ENCODE results near the gene YBX2.

Gene YBX2

DNA sequence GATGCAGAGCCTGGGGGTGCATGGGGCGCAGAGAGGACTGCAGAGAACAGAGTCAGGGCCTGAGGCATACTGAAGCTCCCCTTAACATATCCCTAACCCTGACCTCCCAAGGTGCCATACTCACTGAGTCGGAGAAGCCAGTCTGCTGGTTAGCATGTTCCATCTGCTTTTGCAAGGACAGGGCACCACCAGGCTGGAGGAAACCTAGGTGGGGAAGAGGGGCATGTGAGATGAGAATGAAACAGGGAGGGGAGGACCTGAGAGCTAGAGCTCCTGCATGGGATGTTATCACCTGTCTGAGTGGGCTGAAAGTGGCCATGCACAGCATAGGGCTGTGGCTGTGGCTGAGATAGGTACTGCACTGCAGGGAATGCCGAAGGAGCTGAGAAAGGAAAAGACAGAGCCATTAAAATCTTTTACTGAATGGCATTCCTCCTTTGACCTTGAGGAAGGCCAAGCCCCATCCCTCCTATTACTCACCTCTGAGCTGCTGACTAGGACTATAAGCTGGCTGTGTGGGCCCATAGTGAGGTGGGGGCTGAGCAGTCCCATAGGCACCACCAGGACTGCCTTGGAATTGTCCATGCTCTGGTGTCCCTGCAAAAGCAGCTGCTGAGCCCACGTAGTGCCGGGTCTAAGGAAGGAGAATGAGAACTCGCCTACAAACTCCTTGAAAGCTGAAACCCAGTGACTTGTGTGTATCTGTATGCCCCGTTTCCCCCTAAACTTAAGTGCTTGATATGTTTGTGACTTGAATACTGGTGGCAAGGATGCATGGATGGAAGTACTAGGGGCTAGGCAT lies 18.9 kb upstream of the YBX2 start:
- Histone ChIP-seq H3K9me3 (ENCODE audit: control insufficient read depth, insufficient read depth, low read length) (no peaks in the 10 kb centered on the region), H3K9ac (ENCODE audit: low read depth, low read length) (no peak overlapping the region), H3K4me3 (ENCODE audit: low read depth, low read length) (0 out of 2 replicates have a peak overlapping the region, but pooled peaks have one; percentile 80), H3K36me3 (ENCODE audit: control insufficient read depth, insufficient read depth, low read length) (peaks cover 73% of the 10 kb centered on the region), H3K27ac (ENCODE audit: low read depth, low read length) (peak overlapping the region; percentile 71), H3K4me1 (ENCODE audit: control insufficient read depth, insufficient read depth, low read length) (peaks cover 13% of the 10 kb centered on the region; the same call in 1 of the 2 replicates), H3K27me3 (ENCODE audit: control insufficient read depth, insufficient read depth, low read length) (no peaks in the 10 kb centered on the region)

- no peaks in the 10 kb centered on the region for H3K27me3 ChIP-seq (ENCODE audit: control insufficient read depth, insufficient read depth, low read length)
- no peak overlapping the region for H3K9ac ChIP-seq (ENCODE audit: low read depth, low read length)
- H3K4me3 ChIP-seq (ENCODE audit: low read depth, low read length) = no peak overlapping the region
- H3K27ac ChIP-seq (ENCODE audit: low read depth, low read length) = peak overlapping the region; percentile 71
- no peaks in the 10 kb centered on the region for H3K9me3 ChIP-seq (ENCODE audit: control insufficient read depth, insufficient read depth, low read length)
- H3K4me1 ChIP-seq (ENCODE audit: control insufficient read depth, insufficient read depth, low read length) = peaks cover 13% of the 10 kb centered on the region; the same call in 1 of the 2 replicates
- peaks cover 66% of the 10 kb centered on the region for H3K36me3 ChIP-seq (ENCODE audit: control insufficient read depth, insufficient read depth, low read length)
Observed at GRCh38 chr17:7312432-7313087, 18.1 kb upstream of the YBX2 start.

DNA sequence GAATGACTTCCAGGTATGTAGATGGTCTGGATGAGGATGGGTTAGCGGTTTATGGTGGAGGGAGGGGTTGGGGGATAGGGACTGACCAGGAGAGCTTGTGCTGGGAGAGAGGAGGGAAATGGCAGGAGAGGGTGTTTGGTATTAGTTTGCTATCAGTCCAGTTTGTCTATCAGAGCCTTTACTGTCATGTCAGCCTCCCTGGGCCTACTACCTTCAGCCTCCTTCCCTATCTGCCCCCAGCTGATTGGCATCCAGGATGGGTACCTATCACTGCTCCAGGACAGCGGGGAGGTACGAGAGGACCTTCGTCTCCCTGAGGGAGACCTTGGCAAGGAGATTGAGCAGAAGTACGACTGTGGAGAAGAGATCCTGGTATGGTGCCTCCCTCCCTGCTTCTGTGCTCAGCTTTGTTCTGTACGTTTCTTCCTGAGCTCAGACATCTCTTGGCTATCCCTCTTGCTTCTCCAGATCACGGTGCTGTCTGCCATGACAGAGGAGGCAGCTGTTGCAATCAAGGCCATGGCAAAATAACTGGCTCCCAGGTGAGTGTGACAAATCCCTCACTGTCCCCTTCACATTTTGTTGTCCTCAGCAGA lies 16.8 kb upstream of the YBX2 start:
- Histone ChIP-seq H3K9me3 (ENCODE audit: control insufficient read depth, insufficient read depth, low read length) (no peaks in the 10 kb centered on the region), H3K36me3 (ENCODE audit: control insufficient read depth, insufficient read depth, low read length) (peaks cover 55% of the 10 kb centered on the region), H3K9ac (ENCODE audit: low read depth, low read length) (no peak overlapping the region), H3K27ac (ENCODE audit: low read depth, low read length) (no peak overlapping the region), H3K27me3 (ENCODE audit: control insufficient read depth, insufficient read depth, low read length) (no peaks in the 10 kb centered on the region), H3K4me1 (ENCODE audit: control insufficient read depth, insufficient read depth, low read length) (peaks cover 13% of the 10 kb centered on the region; the same call in 1 of the 2 replicates), H3K4me3 (ENCODE audit: low read depth, low read length) (no peak overlapping the region)

DNA sequence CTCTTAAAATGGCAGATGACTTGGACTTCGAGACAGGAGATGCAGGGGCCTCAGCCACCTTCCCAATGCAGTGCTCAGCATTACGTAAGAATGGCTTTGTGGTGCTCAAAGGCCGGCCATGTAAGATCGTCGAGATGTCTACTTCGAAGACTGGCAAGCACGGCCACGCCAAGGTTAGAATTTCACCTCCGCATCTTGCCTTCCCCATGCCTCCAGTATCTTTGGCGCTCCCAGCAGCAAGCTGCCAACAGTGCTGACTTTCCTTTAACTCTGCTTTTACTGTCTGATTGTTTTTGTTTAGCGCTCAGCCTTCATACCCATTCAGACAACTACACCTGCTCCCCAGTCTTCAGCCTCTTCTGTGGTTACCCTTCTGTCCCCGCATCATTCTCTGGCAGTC lies 15.2 kb upstream of the YBX2 start:
- Histone ChIP-seq H3K9ac (ENCODE audit: low read depth, low read length) (no peak overlapping the region), H3K9me3 (ENCODE audit: control insufficient read depth, insufficient read depth, low read length) (no peaks in the 10 kb centered on the region), H3K36me3 (ENCODE audit: control insufficient read depth, insufficient read depth, low read length) (peaks cover 50% of the 10 kb centered on the region), H3K4me1 (ENCODE audit: control insufficient read depth, insufficient read depth, low read length) (peaks cover 13% of the 10 kb centered on the region; the same call in 1 of the 2 replicates), H3K4me3 (ENCODE audit: low read depth, low read length) (peak overlapping the region; percentile 20; the same call in 1 of the 2 replicates), H3K27ac (ENCODE audit: low read depth, low read length) (peak overlapping the region; percentile 96), H3K27me3 (ENCODE audit: control insufficient read depth, insufficient read depth, low read length) (no peaks in the 10 kb centered on the region)

DNA sequence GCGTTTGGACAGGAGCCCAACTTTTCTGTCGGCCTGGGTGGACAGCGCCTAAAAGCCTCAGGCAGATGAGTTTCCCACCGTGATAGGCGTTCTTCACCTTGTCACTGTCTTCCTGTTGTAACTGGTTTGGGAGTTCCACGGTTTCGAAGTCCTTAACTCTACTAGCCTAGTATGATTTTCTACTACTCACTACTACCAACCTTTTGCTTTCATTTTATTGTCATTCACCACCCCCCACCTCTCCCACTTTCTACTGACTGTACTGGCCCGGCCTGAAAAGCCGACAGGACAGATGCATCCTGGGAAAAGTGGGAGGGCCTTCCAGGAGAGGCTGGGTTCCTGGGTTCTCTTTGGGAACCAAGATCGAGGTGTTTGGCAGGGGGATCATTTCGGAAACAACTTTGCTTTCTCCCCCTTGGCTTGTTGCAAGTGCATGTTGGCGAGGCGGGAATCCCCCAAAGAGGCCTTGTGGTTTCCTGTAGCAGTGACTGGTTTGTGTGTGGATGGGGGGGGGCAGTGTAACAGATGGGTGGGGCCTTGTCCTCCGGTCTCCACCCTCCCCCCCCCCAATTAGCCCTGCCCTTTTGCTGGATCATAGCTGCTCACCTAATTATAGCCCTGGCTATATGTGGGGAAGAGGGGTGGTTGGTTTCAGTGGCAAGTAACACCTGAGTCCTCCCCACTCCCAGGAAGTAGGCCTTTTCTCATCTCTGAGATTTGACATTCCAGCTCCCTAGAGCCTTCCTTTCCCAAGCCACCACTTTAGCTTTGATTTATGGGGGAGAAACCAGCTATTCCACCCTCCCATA lies 14.4 kb upstream of the YBX2 start:
- peak overlapping the region; percentile 96 for H3K27ac ChIP-seq (ENCODE audit: low read depth, low read length)
- peaks cover 10% of the 10 kb centered on the region; the same call in 1 of the 2 replicates for H3K4me1 ChIP-seq (ENCODE audit: control insufficient read depth, insufficient read depth, low read length)
- H3K4me3 ChIP-seq (ENCODE audit: low read depth, low read length) = peak overlapping the region; percentile 99
- H3K9me3 ChIP-seq (ENCODE audit: control insufficient read depth, insufficient read depth, low read length) = no peaks in the 10 kb centered on the region
- no peaks in the 10 kb centered on the region for H3K27me3 ChIP-seq (ENCODE audit: control insufficient read depth, insufficient read depth, low read length)
- peaks cover 47% of the 10 kb centered on the region for H3K36me3 ChIP-seq (ENCODE audit: control insufficient read depth, insufficient read depth, low read length)
- H3K9ac ChIP-seq (ENCODE audit: low read depth, low read length) = peak overlapping the region; percentile 95

- peaks cover 39% of the 10 kb centered on the region for H3K36me3 ChIP-seq (ENCODE audit: control insufficient read depth, insufficient read depth, low read length)
- peak overlapping the region; percentile 96 for H3K27ac ChIP-seq (ENCODE audit: low read depth, low read length)
- peak overlapping the region; percentile 99 for H3K4me3 ChIP-seq (ENCODE audit: low read depth, low read length)
- peaks cover 10% of the 10 kb centered on the region; the same call in 1 of the 2 replicates for H3K4me1 ChIP-seq (ENCODE audit: control insufficient read depth, insufficient read depth, low read length)
- no peaks in the 10 kb centered on the region for H3K9me3 ChIP-seq (ENCODE audit: control insufficient read depth, insufficient read depth, low read length)
- H3K27me3 ChIP-seq (ENCODE audit: control insufficient read depth, insufficient read depth, low read length) = no peaks in the 10 kb centered on the region
- H3K9ac ChIP-seq (ENCODE audit: low read depth, low read length) = peak overlapping the region; percentile 95
Observed at GRCh38 chr17:7307686-7308624, 13.5 kb upstream of the YBX2 start.

GRCh38 chr17:7306911-7307685 lies 12.7 kb upstream of the YBX2 start, which contains the start of gene EIF5A:
EIF5A (plus strand) TSS chr17:7307628; CDS start chr17:7309636, 2,008 bp downstream.
- peak within 1 kb of the TSS; percentile 99 for H3K4me3 ChIP-seq (ENCODE audit: low read depth, low read length)
- H3K27me3 ChIP-seq (ENCODE audit: control insufficient read depth, insufficient read depth, low read length) = no peaks in the 10 kb centered on the region
- peaks cover 10% of the 10 kb centered on the region; the same call in 1 of the 2 replicates for H3K4me1 ChIP-seq (ENCODE audit: control insufficient read depth, insufficient read depth, low read length)
- peaks cover 30% of the 10 kb centered on the region for H3K36me3 ChIP-seq (ENCODE audit: control insufficient read depth, insufficient read depth, low read length)
- no peaks in the 10 kb centered on the region for H3K9me3 ChIP-seq (ENCODE audit: control insufficient read depth, insufficient read depth, low read length)
- H3K27ac ChIP-seq (ENCODE audit: low read depth, low read length) = peak within 1 kb of the TSS; percentile 98
- H3K9ac ChIP-seq (ENCODE audit: low read depth, low read length) = peak within 1 kb of the TSS; percentile 95

DNA sequence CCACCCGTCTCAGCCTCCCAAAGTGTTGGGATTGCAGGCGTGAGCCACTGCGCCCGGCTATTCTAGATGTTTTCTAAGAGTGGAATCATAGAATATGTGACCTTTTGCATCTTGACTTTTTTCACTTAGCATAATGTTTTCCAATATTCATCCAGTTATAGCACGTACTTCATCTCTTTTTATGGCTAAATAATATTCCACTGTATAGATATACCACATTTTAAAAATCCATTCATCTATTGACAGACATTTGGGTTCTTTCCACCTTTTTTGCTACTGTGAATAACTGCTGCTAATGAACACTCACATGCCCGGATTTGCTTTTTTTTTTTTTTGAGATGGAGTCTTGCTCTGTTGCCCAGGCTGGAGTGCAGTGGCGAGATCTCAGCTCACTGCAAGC lies 9.7 kb upstream of the YBX2 start:
- Histone ChIP-seq H3K4me3 (ENCODE audit: low read depth, low read length) (no peak overlapping the region), H3K4me1 (ENCODE audit: control insufficient read depth, insufficient read depth, low read length) (peaks cover 2% of the 10 kb centered on the region; the same call in 1 of the 2 replicates), H3K27ac (ENCODE audit: low read depth, low read length) (no peak overlapping the region), H3K27me3 (ENCODE audit: control insufficient read depth, insufficient read depth, low read length) (no peaks in the 10 kb centered on the region), H3K9ac (ENCODE audit: low read depth, low read length) (no peak overlapping the region), H3K9me3 (ENCODE audit: control insufficient read depth, insufficient read depth, low read length) (no peaks in the 10 kb centered on the region), H3K36me3 (ENCODE audit: control insufficient read depth, insufficient read depth, low read length) (peaks cover 2% of the 10 kb centered on the region)

DNA sequence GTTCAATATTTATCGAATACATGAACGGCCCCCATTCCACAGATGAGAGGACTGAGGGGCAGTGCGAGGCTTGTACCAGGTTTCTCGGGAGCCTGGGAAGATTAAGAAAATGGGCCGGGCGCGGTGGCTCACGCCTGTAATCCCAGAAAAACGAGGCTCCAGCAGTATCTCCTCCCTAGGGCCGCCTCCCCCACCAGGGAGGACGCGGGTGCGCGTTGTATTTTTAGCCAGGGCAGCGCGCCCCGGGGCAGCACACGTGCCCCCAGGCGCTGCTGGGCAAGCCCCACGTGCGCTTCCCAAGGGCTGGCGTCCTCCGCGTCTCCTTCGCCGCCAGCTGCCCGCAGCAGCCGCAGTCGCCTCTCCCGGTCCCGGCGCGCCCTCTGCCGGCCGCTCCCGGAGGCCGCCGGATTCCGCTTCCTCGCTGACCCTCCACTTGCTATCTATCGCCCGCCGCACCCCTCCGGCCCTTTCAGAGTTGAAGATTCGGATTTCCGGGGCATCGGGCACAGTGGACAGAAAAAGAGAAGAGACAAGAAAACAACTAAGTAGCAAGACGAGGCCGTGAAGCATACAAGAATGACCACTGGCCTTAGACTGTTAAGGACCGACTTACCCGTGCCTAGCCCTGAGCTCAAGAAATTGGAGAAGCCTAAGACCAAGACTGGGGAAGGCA lies 1.9 kb upstream of the YBX2 start:
- Histone ChIP-seq H3K9ac (ENCODE audit: low read depth, low read length) (no peak overlapping the region), H3K4me1 (ENCODE audit: control insufficient read depth, insufficient read depth, low read length) (peaks cover 9% of the 10 kb centered on the region), H3K27me3 (ENCODE audit: control insufficient read depth, insufficient read depth, low read length) (peaks cover 27% of the 10 kb centered on the region), H3K27ac (ENCODE audit: low read depth, low read length) (no peak overlapping the region), H3K36me3 (ENCODE audit: control insufficient read depth, insufficient read depth, low read length) (no peaks in the 10 kb centered on the region), H3K4me3 (ENCODE audit: low read depth, low read length) (peak overlapping the region; percentile 38; the same call in 1 of the 2 replicates), H3K9me3 (ENCODE audit: control insufficient read depth, insufficient read depth, low read length) (no peaks in the 10 kb centered on the region; the same call in 1 of the 2 replicates)
